ENCODE data around the gene BLACAT1.

Gene BLACAT1

GRCh38 chr1:205488074-205488723, 32.4 kb upstream of the BLACAT1 start:
- DNase-seq, result peak; percentile 74
- Histone ChIP-seq H3K9ac (ENCODE audit: low read length) (no peak overlapping the region), H2BK120ac (ENCODE audit: low read depth, low read length) (no peak overlapping the region), H2BK15ac (ENCODE audit: low read depth, poor library complexity, severe bottlenecking) (no peak overlapping the region), H2AFZ (ENCODE audit: low read depth, low read length) (no peak overlapping the region), H3K27me3 (ENCODE audit: control insufficient read depth in 1 of 2, insufficient read depth in 1 of 2, low read length in 2 of 2) (peaks cover 57 to 72% of the 10 kb centered on the region in 2 experiments), H3K4me3 (ENCODE audit: insufficient read depth in 1 of 2, low read depth in 1 of 2, low read length in 2 of 2) (no peak overlapping the region), H3K4ac (ENCODE audit: low read depth in 1 of 2, low read length in 2 of 2) (no peak overlapping the region), H4K91ac (ENCODE audit: low read length) (no peak overlapping the region), H3K79me1 (replicated peaks; ENCODE audit: low read length, poor library complexity, severe bottlenecking) (no peaks in the 10 kb centered on the region), H3K36me3 (ENCODE audit: control insufficient read depth in 1 of 2, insufficient read depth in 2 of 2, low read depth in 1 of 2, low read length in 2 of 2) (no peaks in the 10 kb centered on the region), H3K9me3 (ENCODE audit: control insufficient read depth, low read length) (no peaks in the 10 kb centered on the region), H2AK5ac (ENCODE audit: low read length, severe bottlenecking) (no peak overlapping the region), H3K4me1 (ENCODE audit: control insufficient read depth, insufficient read depth, low read depth, low read length) (peaks cover 11% of the 10 kb centered on the region), H3K23ac (ENCODE audit: low read length in 2 of 2) (no peak overlapping the region), H4K8ac (ENCODE audit: low read length) (no peak overlapping the region), H3K4me2 (ENCODE audit: low read length, poor library complexity, severe bottlenecking) (no peak overlapping the region), H2BK12ac (ENCODE audit: low read length in 2 of 2) (no peak overlapping the region), H2BK5ac (ENCODE audit: low read depth, low read length, poor library complexity, severe bottlenecking) (no peak overlapping the region), H3K27ac (ENCODE audit: low read length, poor library complexity, severe bottlenecking) (no peak overlapping the region), H3K14ac (ENCODE audit: low read length in 2 of 2) (no peak overlapping the region), H3K18ac (ENCODE audit: low read depth in 1 of 2, low read length in 2 of 2) (no peak overlapping the region)
- WGBS, result 51% methylated on average over 9 of the region's 9 CpGs

DNA sequence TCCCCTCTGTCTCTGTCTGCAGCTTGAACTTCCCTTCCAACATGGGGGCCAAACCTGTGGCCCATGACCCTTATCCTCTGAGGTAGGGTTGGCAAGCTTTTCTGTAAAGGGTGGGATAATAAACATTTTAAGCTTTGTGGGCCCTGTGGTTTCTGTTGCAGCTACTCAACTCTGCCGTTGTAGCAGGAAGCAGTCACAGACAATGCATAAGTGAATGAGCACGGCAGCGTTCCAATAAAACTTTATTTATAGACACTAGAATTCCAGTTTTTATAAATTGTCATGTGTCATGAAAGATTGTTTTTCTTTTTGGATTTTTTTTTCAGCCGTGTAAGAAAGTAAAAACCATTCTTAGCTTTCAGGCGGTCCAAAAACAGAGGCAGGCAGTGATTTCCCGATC, 30.4 kb upstream of the BLACAT1 start:
- Histone ChIP-seq H3K9me3 (ENCODE audit: control insufficient read depth, low read length) (no peaks in the 10 kb centered on the region), H3K4me3 (ENCODE audit: insufficient read depth in 1 of 2, low read depth in 1 of 2, low read length in 2 of 2) (no peak overlapping the region), H2BK5ac (ENCODE audit: low read depth, low read length, poor library complexity, severe bottlenecking) (no peak overlapping the region), H2BK12ac (ENCODE audit: low read length in 2 of 2) (no peak overlapping the region), H4K91ac (ENCODE audit: low read length) (no peak overlapping the region), H2BK15ac (ENCODE audit: low read depth, poor library complexity, severe bottlenecking) (no peak overlapping the region), H2BK120ac (ENCODE audit: low read depth, low read length) (no peak overlapping the region), H3K36me3 (ENCODE audit: control insufficient read depth in 1 of 2, insufficient read depth in 2 of 2, low read depth in 1 of 2, low read length in 2 of 2) (no peaks in the 10 kb centered on the region), H3K4me2 (ENCODE audit: low read length, poor library complexity, severe bottlenecking) (no peak overlapping the region), H3K9ac (ENCODE audit: low read length) (no peak overlapping the region), H3K27me3 (ENCODE audit: control insufficient read depth in 1 of 2, insufficient read depth in 1 of 2, low read length in 2 of 2) (peaks cover 62 to 81% of the 10 kb centered on the region in 2 experiments), H3K18ac (ENCODE audit: low read depth in 1 of 2, low read length in 2 of 2) (no peak overlapping the region), H3K14ac (ENCODE audit: low read length in 2 of 2) (no peak overlapping the region), H3K4me1 (ENCODE audit: control insufficient read depth, insufficient read depth, low read depth, low read length) (no peaks in the 10 kb centered on the region), H3K23ac (ENCODE audit: low read length in 2 of 2) (no peak overlapping the region), H2AK5ac (ENCODE audit: low read length, severe bottlenecking) (no peak overlapping the region), H4K8ac (ENCODE audit: low read length) (no peak overlapping the region), H3K4ac (ENCODE audit: low read depth in 1 of 2, low read length in 2 of 2) (no peak overlapping the region), H3K27ac (ENCODE audit: low read length, poor library complexity, severe bottlenecking) (no peak overlapping the region), H2AFZ (ENCODE audit: low read depth, low read length) (no peak overlapping the region), H3K79me1 (replicated peaks; ENCODE audit: low read length, poor library complexity, severe bottlenecking) (no peaks in the 10 kb centered on the region)
- no peak for DNase-seq
- WGBS, result 94% methylated on average over 4 of the region's 6 CpGs

- Histone ChIP-seq H4K91ac (ENCODE audit: low read length) (no peak overlapping the region), H2BK15ac (ENCODE audit: low read depth, poor library complexity, severe bottlenecking) (no peak overlapping the region), H2BK120ac (ENCODE audit: low read depth, low read length) (no peak overlapping the region), H3K27ac (ENCODE audit: low read length, poor library complexity, severe bottlenecking) (no peak overlapping the region), H3K9me3 (ENCODE audit: control insufficient read depth, low read length) (no peaks in the 10 kb centered on the region), H2BK12ac (ENCODE audit: low read length in 2 of 2) (no peak overlapping the region), H2AFZ (ENCODE audit: low read depth, low read length) (no peak overlapping the region), H3K18ac (ENCODE audit: low read depth in 1 of 2, low read length in 2 of 2) (no peak overlapping the region), H4K8ac (ENCODE audit: low read length) (no peak overlapping the region), H2AK5ac (ENCODE audit: low read length, severe bottlenecking) (no peak overlapping the region), H3K9ac (ENCODE audit: low read length) (no peak overlapping the region), H3K23ac (ENCODE audit: low read length in 2 of 2) (no peak overlapping the region), H3K14ac (ENCODE audit: low read length in 2 of 2) (no peak overlapping the region), H3K27me3 (ENCODE audit: control insufficient read depth in 1 of 2, insufficient read depth in 1 of 2, low read length in 2 of 2) (peaks cover 62 to 87% of the 10 kb centered on the region in 2 experiments), H3K4ac (ENCODE audit: low read depth in 1 of 2, low read length in 2 of 2) (no peak overlapping the region), H3K4me1 (ENCODE audit: control insufficient read depth, insufficient read depth, low read depth, low read length) (no peaks in the 10 kb centered on the region), H3K4me2 (ENCODE audit: low read length, poor library complexity, severe bottlenecking) (no peak overlapping the region), H3K4me3 (ENCODE audit: insufficient read depth in 1 of 2, low read depth in 1 of 2, low read length in 2 of 2) (no peak overlapping the region), H2BK5ac (ENCODE audit: low read depth, low read length, poor library complexity, severe bottlenecking) (no peak overlapping the region), H3K36me3 (ENCODE audit: control insufficient read depth in 1 of 2, insufficient read depth in 2 of 2, low read depth in 1 of 2, low read length in 2 of 2) (no peaks in the 10 kb centered on the region), H3K79me1 (replicated peaks; ENCODE audit: low read length, poor library complexity, severe bottlenecking) (no peaks in the 10 kb centered on the region)
- DNase-seq, result peak; percentile 70
- 17% methylated on average over 12 of the region's 13 CpGs for WGBS
Measured at GRCh38 chr1:205484985-205485967, 29.4 kb upstream of the BLACAT1 start.

DNA sequence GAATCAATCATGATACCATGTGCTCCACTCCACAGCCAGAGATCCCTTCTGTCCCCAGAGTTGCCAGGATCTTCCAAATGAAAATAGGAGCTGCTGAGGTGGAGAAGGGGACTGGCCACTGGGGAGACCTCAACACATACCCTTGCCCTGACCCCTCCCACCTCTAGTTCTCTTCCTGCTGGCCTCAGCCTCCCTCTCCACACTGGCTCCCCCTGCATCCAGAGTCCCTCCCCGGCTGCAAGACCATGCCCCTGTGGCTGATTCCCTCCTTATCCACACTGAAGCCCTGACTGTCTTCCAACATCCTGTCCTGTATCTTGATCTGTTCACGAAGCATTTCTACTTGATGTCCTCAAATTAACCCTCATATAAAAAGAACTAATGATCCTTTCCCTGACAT, 27.5 kb upstream of the BLACAT1 start:
- no peaks in the 10 kb centered on the region for H3K4me1 ChIP-seq (ENCODE audit: control insufficient read depth, insufficient read depth, low read depth, low read length)
- peaks cover 51 to 85% of the 10 kb centered on the region in 2 experiments for H3K27me3 ChIP-seq (ENCODE audit: control insufficient read depth in 1 of 2, insufficient read depth in 1 of 2, low read length in 2 of 2)
- no peak overlapping the region for H3K9ac ChIP-seq (ENCODE audit: low read length)
- H3K4me3 ChIP-seq (ENCODE audit: insufficient read depth in 1 of 2, low read depth in 1 of 2, low read length in 2 of 2), result no peak overlapping the region
- H4K91ac ChIP-seq (ENCODE audit: low read length), result no peak overlapping the region
- no peaks in the 10 kb centered on the region for H3K36me3 ChIP-seq (ENCODE audit: control insufficient read depth in 1 of 2, insufficient read depth in 2 of 2, low read depth in 1 of 2, low read length in 2 of 2)
- no peak overlapping the region for H3K23ac ChIP-seq (ENCODE audit: low read length in 2 of 2)
- H2AK5ac ChIP-seq (ENCODE audit: low read length, severe bottlenecking), result no peak overlapping the region
- H3K4ac ChIP-seq (ENCODE audit: low read depth in 1 of 2, low read length in 2 of 2), result no peak overlapping the region
- no peak overlapping the region for H2AFZ ChIP-seq (ENCODE audit: low read depth, low read length)
- H3K9me3 ChIP-seq (ENCODE audit: control insufficient read depth, low read length), result no peaks in the 10 kb centered on the region
- H3K27ac ChIP-seq (ENCODE audit: low read length, poor library complexity, severe bottlenecking), result no peak overlapping the region
- 69% methylated on average over 2 of the region's 2 CpGs for WGBS
- H2BK120ac ChIP-seq (ENCODE audit: low read depth, low read length), result no peak overlapping the region
- no peak overlapping the region for H3K18ac ChIP-seq (ENCODE audit: low read depth in 1 of 2, low read length in 2 of 2)
- H3K4me2 ChIP-seq (ENCODE audit: low read length, poor library complexity, severe bottlenecking), result no peak overlapping the region
- no peaks in the 10 kb centered on the region for H3K79me1 ChIP-seq (replicated peaks; ENCODE audit: low read length, poor library complexity, severe bottlenecking)
- H2BK15ac ChIP-seq (ENCODE audit: low read depth, poor library complexity, severe bottlenecking), result no peak overlapping the region
- H2BK5ac ChIP-seq (ENCODE audit: low read depth, low read length, poor library complexity, severe bottlenecking), result no peak overlapping the region
- H2BK12ac ChIP-seq (ENCODE audit: low read length in 2 of 2), result no peak overlapping the region
- DNase-seq, result no peak
- H4K8ac ChIP-seq (ENCODE audit: low read length), result no peak overlapping the region
- H3K14ac ChIP-seq (ENCODE audit: low read length in 2 of 2), result no peak overlapping the region

Measured in mesenchymal stem cell (in vitro differentiated cells and primary cell).